Measurements from ENCODE around the gene EFNA3.

EFNA3 gene

GRCh38 chr1:155033524-155033923 is 45.1 kb upstream of the EFNA3 start, which contains the start of the genes DCST1 and DCST2:
DCST1 (plus strand) TSS chr1:155033824; CDS start chr1:155034037, 213 bp downstream.
DCST2 (minus strand) TSS chr1:155033781; CDS start chr1:155033701, 80 bp downstream.
- POLR2A ChIA-PET = no interaction called here
- no peak for DNase-seq (ENCODE audit: low read depth, low spot score)
- H3K4me3 ChIP-seq (ENCODE audit: low read depth, low read length) = no peak within 1 kb of the TSS
- TF ChIP-seq, protein P1, sequence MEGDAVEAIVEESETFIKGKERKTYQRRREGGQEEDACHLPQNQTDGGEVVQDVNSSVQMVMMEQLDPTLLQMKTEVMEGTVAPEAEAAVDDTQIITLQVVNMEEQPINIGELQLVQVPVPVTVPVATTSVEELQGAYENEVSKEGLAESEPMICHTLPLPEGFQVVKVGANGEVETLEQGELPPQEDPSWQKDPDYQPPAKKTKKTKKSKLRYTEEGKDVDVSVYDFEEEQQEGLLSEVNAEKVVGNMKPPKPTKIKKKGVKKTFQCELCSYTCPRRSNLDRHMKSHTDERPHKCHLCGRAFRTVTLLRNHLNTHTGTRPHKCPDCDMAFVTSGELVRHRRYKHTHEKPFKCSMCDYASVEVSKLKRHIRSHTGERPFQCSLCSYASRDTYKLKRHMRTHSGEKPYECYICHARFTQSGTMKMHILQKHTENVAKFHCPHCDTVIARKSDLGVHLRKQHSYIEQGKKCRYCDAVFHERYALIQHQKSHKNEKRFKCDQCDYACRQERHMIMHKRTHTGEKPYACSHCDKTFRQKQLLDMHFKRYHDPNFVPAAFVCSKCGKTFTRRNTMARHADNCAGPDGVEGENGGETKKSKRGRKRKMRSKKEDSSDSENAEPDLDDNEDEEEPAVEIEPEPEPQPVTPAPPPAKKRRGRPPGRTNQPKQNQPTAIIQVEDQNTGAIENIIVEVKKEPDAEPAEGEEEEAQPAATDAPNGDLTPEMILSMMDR (IDR thresholded peaks at IDR 0.05; ENCODE audit: insufficient read depth, low read length, missing control alignments) = no peak
- CTCF ChIA-PET = interaction anchor here (1.0 to 9.3 kb wide), 8 partner anchors 11 to 34 kb away, joined by 3 to 85 read pairs (median 4); no protein-coding TSS in a partner anchor

DNA sequence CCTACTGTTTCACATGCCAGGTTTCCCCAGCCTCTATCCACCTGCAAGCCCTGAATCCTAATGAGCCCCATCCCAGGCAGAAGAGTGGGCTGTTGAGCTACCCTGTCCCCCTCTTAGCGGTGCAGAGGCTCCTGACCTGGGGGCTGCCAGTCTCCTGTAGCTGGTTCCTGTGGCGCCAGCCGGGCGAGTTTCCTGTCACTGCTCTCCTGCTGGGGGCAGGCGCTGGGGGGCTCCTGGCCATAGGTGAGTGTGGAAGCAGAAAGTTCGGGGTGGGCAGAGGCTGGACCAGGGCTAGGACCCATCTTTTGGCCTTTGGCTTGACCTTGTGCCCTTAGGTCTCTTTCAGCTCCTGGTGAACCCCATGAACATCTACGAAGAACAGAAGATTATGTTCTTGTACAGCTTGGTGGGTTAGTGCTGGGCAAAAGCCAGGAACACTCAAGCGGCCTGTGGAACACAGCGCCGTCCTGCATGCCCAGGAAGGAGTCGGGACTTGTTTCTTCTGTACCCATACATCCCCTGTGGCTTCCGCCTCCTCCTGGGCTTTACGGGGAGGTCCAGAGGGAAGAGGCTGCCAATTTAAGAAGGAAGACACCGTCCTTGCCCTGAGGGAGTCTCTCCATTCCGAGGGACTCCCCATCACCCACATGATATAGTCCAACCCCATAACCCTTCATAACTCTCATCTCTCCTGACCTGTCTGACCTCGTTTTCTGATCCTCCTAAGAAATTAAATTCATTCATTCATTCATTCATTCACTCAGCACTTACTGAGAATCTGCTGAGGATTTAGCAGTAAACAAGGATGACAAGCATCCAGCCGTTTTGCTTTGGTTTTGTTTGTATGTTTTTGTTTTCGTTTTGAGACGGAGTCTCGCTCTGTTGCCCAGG is 44.1 kb upstream of the EFNA3 start:
- ChIA-PET CTCF (interaction anchor here (0.9 to 9.3 kb wide), 6 partner anchors 10 to 90 kb away, joined by 3 to 85 read pairs (median 4); partner anchors contain the start of gene ADAM15), POLR2A (no interaction called here)
- DNase-seq (ENCODE audit: low read depth, low spot score) = no peak
- H3K4me3 ChIP-seq (ENCODE audit: low read depth, low read length) = no peak overlapping the region
- TF ChIP-seq, protein P1 (IDR thresholded peaks at IDR 0.05; ENCODE audit: insufficient read depth, low read length, missing control alignments) = no peak

DNA sequence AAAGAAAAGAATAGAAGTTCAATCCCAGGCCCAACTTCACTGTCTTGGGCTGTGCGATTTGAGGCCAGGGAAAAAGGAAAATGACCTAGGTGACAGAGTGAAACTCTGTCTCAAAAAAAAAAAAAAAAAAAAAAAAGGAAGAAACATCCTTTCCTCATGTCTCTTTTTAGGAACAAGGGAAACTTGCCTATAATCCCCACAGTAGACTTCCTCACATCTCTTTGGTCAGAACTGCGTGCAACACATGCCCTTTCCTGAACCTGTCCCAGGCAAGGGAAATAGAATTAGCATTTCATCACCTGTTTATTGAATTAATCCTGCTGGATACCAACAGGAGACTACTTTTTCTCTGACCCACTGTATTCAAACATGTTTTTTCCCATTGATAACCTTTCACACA is 42.7 kb upstream of the EFNA3 start:
- H3K4me3 ChIP-seq (ENCODE audit: low read depth, low read length) = no peak overlapping the region
- POLR2A ChIA-PET = no interaction called here
- no peak for DNase-seq (ENCODE audit: low read depth, low spot score)
- TF ChIP-seq, protein P1 (IDR thresholded peaks at IDR 0.05; ENCODE audit: insufficient read depth, low read length, missing control alignments) = no peak
- CTCF ChIA-PET = interaction anchor here (1.7 to 20.6 kb wide), 3 partner anchors 9 to 24 kb away, joined by 7 to 433 read pairs (median 85); partner anchors contain the start of gene EFNA4

DNA sequence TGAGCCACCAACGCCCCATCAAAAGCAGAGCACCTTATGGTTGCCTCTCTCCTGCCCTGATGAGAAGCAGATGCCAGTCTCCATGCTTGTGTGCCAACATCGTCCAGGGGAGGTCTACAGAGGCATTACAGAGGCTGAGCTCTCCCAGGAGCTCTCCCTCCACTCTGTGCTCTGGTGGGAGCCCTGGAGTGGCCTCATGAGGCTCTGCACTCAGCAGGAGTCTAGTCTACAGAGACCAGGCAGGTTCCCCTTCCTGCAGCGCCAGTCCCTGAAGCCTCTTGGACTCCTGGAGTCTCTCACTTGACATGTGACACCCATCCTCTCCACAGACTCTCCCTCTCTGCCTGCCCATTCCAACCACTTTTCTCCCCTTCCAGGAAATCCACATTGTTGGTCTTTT is 41.6 kb upstream of the EFNA3 start:
- ChIA-PET POLR2A (no interaction called here), CTCF (interaction anchor here (9.3 to 20.6 kb wide), 3 partner anchors 8 to 23 kb away, joined by 85 to 433 read pairs (median 176); partner anchors contain the start of gene EFNA4)
- DNase-seq (ENCODE audit: low read depth, low spot score) = no peak
- H3K4me3 ChIP-seq (ENCODE audit: low read depth, low read length) = no peak overlapping the region
- TF ChIP-seq, protein P1 (IDR thresholded peaks at IDR 0.05; ENCODE audit: insufficient read depth, low read length, missing control alignments) = no peak

DNA sequence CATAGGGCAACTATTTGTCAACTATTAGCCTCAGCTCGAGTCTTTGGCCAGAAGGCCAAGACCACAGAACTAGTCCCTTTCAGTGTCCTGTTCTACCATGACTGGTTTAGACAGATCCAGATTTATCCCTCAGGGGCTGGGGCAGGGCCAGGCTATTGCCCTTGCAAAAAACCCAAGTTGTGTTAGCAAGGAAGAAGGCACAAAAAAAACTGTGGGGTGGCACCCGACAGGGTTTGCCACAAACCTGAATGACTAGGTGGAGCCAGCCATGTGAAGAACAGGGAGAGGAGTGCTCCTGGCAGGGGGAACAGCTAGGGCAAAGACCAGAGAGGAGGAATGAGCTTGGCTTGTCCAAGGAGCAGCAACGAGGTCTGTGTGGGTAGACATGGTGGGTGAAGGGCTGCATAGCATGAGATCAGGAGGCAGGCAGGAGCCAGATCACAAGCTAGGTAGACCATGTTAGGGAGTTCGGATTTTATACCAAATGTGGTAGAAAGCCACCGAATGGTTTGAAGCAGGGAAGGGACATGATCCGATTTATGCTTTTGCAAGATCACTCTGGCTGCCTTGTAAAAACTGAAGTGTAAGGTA is 40.7 kb upstream of the EFNA3 start:
- ChIA-PET CTCF (interaction anchor here (1.7 to 20.6 kb wide), 6 partner anchors 7 to 47 kb away, joined by 5 to 433 read pairs (median 67); partner anchors contain the start of genes ADAM15 and EFNA4), POLR2A (no interaction called here)
- TF ChIP-seq, protein P1 (IDR thresholded peaks at IDR 0.05; ENCODE audit: insufficient read depth, low read length, missing control alignments) = no peak
- DNase-seq (ENCODE audit: low read depth, low spot score) = no peak
- no peak overlapping the region for H3K4me3 ChIP-seq (ENCODE audit: low read depth, low read length)
